HepG2 (cell line): Measurements from ENCODE around the gene MXRA7. TPM values are rescaled to one million over a fixed set of nuclear protein-coding genes. Genes with fewer than 3 reads are reported as not detected.

Source experiments
- ATF1 ChIP-seq: IDR thresholded peaks from 2 replicates; pipeline ENCODE4 v1.6.1; 2016; ENCODE audit warnings: mild to moderate bottlenecking, control low read depth
- CEBPG ChIP-seq: IDR thresholded peaks from 2 replicates; pipeline ENCODE4 v1.6.1; 2016
- CEBPZ ChIP-seq: IDR thresholded peaks from 2 replicates; pipeline ENCODE4 v1.6.1; 2012; ENCODE audit warnings: low read length, improper control_type of control experiment
- ETV5 ChIP-seq: IDR thresholded peaks from 2 replicates; pipeline ENCODE4 v1.6.1; 2018; ENCODE audit warnings: missing biosample characterization, missing genetic modification reagents, inconsistent platforms, borderline replicate concordance
- FOXO1 ChIP-seq: sonication (generic); formaldehyde crosslinking; IDR thresholded peaks from 2 replicates; pipeline ENCODE4 v1.4.0; 2020; ENCODE audit warnings: missing genetic modification reagents
- MBD4 ChIP-seq: IDR thresholded peaks from 2 replicates; pipeline ENCODE4 v1.6.1; 2012; ENCODE audit warnings: low read length, inconsistent platforms, borderline replicate concordance
- NCOA1 ChIP-seq: sonication (generic); formaldehyde crosslinking; IDR thresholded peaks from 2 replicates; pipeline ENCODE4 v1.9.0; 2021; ENCODE audit warnings: missing genetic modification reagents
- PHF8 ChIP-seq: sonication (generic); formaldehyde crosslinking; IDR thresholded peaks from 2 replicates; pipeline ENCODE4 v1.5.0; 2020; ENCODE audit warnings: missing genetic modification reagents
- RFX3 ChIP-seq: IDR thresholded peaks from 2 replicates; pipeline ENCODE4 v1.6.1; 2016; ENCODE audit warnings: missing biosample characterization, missing genetic modification reagents
- SMAD9 ChIP-seq: sonication (generic); formaldehyde crosslinking; IDR thresholded peaks from 2 replicates; pipeline ENCODE4 v1.5.1; 2020; ENCODE audit warnings: mild to moderate bottlenecking, missing genetic modification reagents
- SNAPC2 ChIP-seq: sonication (generic); formaldehyde crosslinking; IDR thresholded peaks from 2 replicates; pipeline ENCODE4 v1.8.1; 2022; ENCODE audit warnings: mild to moderate bottlenecking, missing genetic modification reagents
- SOX5 ChIP-seq: IDR thresholded peaks from 2 replicates; pipeline ENCODE4 v1.6.1; 2016; ENCODE audit warnings: borderline replicate concordance
- SRY ChIP-seq: sonication (generic); formaldehyde crosslinking; IDR thresholded peaks from 2 replicates; pipeline ENCODE4 v1.8.0; 2022; ENCODE audit warnings: mild to moderate bottlenecking, missing genetic modification reagents
- STAT5B ChIP-seq: sonication (generic); formaldehyde crosslinking; IDR thresholded peaks from 2 replicates; pipeline ENCODE4 v1.4.0; 2020; ENCODE audit warnings: missing genetic modification reagents
- TAF1 ChIP-seq: sonication (generic); formaldehyde crosslinking; IDR thresholded peaks from 2 replicates; pipeline ENCODE4 v1.4.0; 2020; ENCODE audit warnings: missing genetic modification reagents
- THRA ChIP-seq: sonication (generic); formaldehyde crosslinking; IDR thresholded peaks from 2 replicates; pipeline ENCODE4 v1.4.0; 2020; ENCODE audit warnings: missing genetic modification reagents, borderline replicate concordance
- ZFP36L1 ChIP-seq: sonication (generic); formaldehyde crosslinking; IDR thresholded peaks from 2 replicates; pipeline ENCODE4 v1.8.0; 2022; ENCODE audit warnings: mild to moderate bottlenecking, missing genetic modification reagents, moderate library complexity
- ZMYM4 ChIP-seq: sonication (generic); formaldehyde crosslinking; IDR thresholded peaks from 2 replicates; pipeline ENCODE4 v1.8.1; 2023; ENCODE audit warnings: mild to moderate bottlenecking, missing genetic modification reagents
- ZNF12 ChIP-seq: sonication (generic); formaldehyde crosslinking; IDR thresholded peaks from 2 replicates; pipeline ENCODE4 v1.5.0; 2020; ENCODE audit warnings: missing genetic modification reagents
- ZNF136 ChIP-seq: sonication (generic); formaldehyde crosslinking; IDR thresholded peaks from 2 replicates; pipeline ENCODE4 v1.8.1; 2022; ENCODE audit warnings: low read depth, mild to moderate bottlenecking, moderate library complexity, missing genetic modification reagents
- ZNF180 ChIP-seq: sonication (generic); formaldehyde crosslinking; IDR thresholded peaks from 2 replicates; pipeline ENCODE4 v1.4.0; 2020; ENCODE audit warnings: low read depth, missing genetic modification reagents, borderline replicate concordance
- ZNF331 ChIP-seq: sonication (generic); formaldehyde crosslinking; IDR thresholded peaks from 2 replicates; pipeline ENCODE4 v1.4.0; 2020; ENCODE audit warnings: missing genetic modification reagents
- ZNF333 ChIP-seq: sonication (generic); formaldehyde crosslinking; IDR thresholded peaks from 2 replicates; pipeline ENCODE4 v1.4.0; 2020; ENCODE audit warnings: mild to moderate bottlenecking, missing genetic modification reagents, borderline replicate concordance
- ZNF367 ChIP-seq: sonication (generic); formaldehyde crosslinking; IDR thresholded peaks from 2 replicates; pipeline ENCODE4 v1.4.0; 2020; ENCODE audit warnings: missing genetic modification reagents, borderline replicate concordance
- ZNF616 ChIP-seq: sonication (generic); formaldehyde crosslinking; IDR thresholded peaks from 2 replicates; pipeline ENCODE4 v1.5.0; 2020; ENCODE audit warnings: low read depth, mild to moderate bottlenecking, missing genetic modification reagents
- ZNF841 ChIP-seq: sonication (generic); formaldehyde crosslinking; IDR thresholded peaks from 2 replicates; pipeline ENCODE4 v1.8.1; 2023; ENCODE audit warnings: missing genetic modification reagents, borderline replicate concordance
- ZSCAN30 ChIP-seq: sonication (generic); formaldehyde crosslinking; IDR thresholded peaks from 2 replicates; pipeline ENCODE4 v1.5.0; 2020; ENCODE audit warnings: mild to moderate bottlenecking, missing genetic modification reagents
- polyA plus RNA-seq, 8 experiments: library from polyadenylated mRNA; depleted of rRNA in 3 of 8; stranded (reverse) in 7 of 8; unstranded in 1 of 8; fragments of >200 nt; fragmentation: Illumina TruSeq in 4 of 8; extraction: Trizol in 4 of 8; gene quantifications; 2 replicates each; pipeline versions ENCODE4 v1.2.1 to v1.2.3, GENCODE V29; 2011 to 2016; ENCODE audit warnings: low read depth in 4 of 8, missing spikeins in 1 of 8, mixed read lengths in 1 of 8; ENCODE audit not compliant: insufficient read depth in 1 of 8
- total RNA-seq, 5 experiments: library from RNA; depleted of rRNA; stranded (reverse); fragments of >200 nt; fragmentation: Illumina TruSeq; extraction: Trizol; gene quantifications; 2 replicates each; pipeline ENCODE4 v1.2.3, GENCODE V29; 2016; ENCODE audit warnings: low read depth in 1 of 5
- TF ChIP-seq, protein P1 (sequence below): sonication (generic); formaldehyde crosslinking; conservative IDR thresholded peaks from 2 replicates; pipeline ENCODE4 v1.8.1; 2023; ENCODE audit warnings: missing genetic modification reagents

MXRA7 gene
- total and polyA plus RNA-seq, 2 of the 13 experiments (the other 11 are each of a cell fraction or from before 2014, with no cell fraction given), result 44.8 to 112 TPM

DNA sequence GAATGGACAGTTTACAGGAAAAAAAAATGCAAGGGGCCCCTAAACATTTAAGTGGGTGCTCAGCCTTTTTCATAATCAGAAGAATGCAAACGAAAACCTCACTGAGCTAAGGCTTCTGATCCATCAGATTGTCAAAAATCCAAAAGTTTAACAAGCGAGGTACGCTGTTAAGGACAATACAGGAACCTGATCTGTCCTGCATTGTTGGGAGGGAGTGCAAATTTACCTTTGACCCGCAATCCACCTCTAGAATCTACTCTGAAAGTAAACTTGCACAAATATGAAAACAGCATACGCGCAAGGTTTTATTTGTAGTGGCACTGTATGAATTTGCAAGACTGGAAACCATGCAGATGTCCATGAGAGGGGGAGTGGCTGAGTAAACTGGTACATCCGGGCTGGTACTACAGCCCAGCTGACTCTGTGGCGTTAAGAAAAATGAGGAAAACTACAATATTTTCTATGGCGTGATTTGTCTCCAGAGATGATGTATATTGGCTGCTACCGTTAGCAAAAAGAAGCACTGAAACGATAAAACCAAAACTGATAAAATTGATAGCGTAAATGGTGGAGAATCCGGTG, 38.4 kb downstream of the MXRA7 start (continued):
- TF ChIP-seq CEBPZ (no peak), FOXO1 (peak; percentile 52; the same call in 1 of the 2 replicates), SMAD9 (CRISPR knock-in tag) (no peak), STAT5B (CRISPR knock-in tag) (no peak), ZNF331 (CRISPR knock-in tag) (peak; percentile 66; the same call in 1 of the 2 replicates), ZNF180 (no peak), MBD4 (no peak), SOX5 (CRISPR knock-in tag) (peak; percentile 93), SRY (CRISPR knock-in tag) (no peak), SNAPC2 (CRISPR knock-in tag) (0 out of 2 replicates have a peak, but pooled peaks have one; percentile 49), ETV5 (peak; percentile 95; the same call in 1 of the 2 replicates), ZSCAN30 (CRISPR knock-in tag) (no peak), ZNF841 (CRISPR knock-in tag) (no peak), NCOA1 (CRISPR knock-in tag) (no peak), PHF8 (no peak; the same call in 1 of the 2 replicates), ZNF367 (CRISPR knock-in tag) (no peak), THRA (CRISPR knock-in tag) (no peak), ATF1 (CRISPR knock-in tag) (no peak), CEBPG (CRISPR knock-in tag) (peak; percentile 43; the same call in 1 of the 2 replicates), ZNF333 (CRISPR knock-in tag) (no peak; the same call in 1 of the 2 replicates), RFX3 (no peak), TAF1 (no peak), ZNF12 (CRISPR knock-in tag) (no peak), ZNF136 (CRISPR knock-in tag) (peak; percentile 43; the same call in 1 of the 2 replicates), ZFP36L1 (CRISPR knock-in tag) (no peak), ZNF616 (CRISPR knock-in tag) (no peak), ZMYM4 (CRISPR knock-in tag) (no peak)
- TF ChIP-seq, protein P1, sequence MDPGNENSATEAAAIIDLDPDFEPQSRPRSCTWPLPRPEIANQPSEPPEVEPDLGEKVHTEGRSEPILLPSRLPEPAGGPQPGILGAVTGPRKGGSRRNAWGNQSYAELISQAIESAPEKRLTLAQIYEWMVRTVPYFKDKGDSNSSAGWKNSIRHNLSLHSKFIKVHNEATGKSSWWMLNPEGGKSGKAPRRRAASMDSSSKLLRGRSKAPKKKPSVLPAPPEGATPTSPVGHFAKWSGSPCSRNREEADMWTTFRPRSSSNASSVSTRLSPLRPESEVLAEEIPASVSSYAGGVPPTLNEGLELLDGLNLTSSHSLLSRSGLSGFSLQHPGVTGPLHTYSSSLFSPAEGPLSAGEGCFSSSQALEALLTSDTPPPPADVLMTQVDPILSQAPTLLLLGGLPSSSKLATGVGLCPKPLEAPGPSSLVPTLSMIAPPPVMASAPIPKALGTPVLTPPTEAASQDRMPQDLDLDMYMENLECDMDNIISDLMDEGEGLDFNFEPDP (CRISPR knock-in tag), result no peak
